H9 (cell line): ENCODE measurements around the gene MRPL34. TPM values are rescaled to one million over a fixed set of nuclear protein-coding genes. Genes with fewer than 3 reads are reported as not detected.

ENCODE experiments used
- DNase-seq: peaks from one replicate; pipeline ENCODE4 v3.0.0-alpha.2; 2017
- H2AFZ ChIP-seq: one replicate; pipeline ENCODE4 v1.6.1; 2013; ENCODE audit warnings: mild to moderate bottlenecking, low read length, control low read depth, moderate library complexity
- H2AK5ac ChIP-seq: 2 replicates; pipeline ENCODE4 v1.6.1; 2013; ENCODE audit warnings: low read length, control low read depth, mixed read lengths; ENCODE audit not compliant: insufficient read length
- H2BK120ac ChIP-seq: one replicate; pipeline ENCODE4 v1.6.1; 2013; ENCODE audit warnings: low read depth, mild to moderate bottlenecking, low read length, control low read depth, inconsistent platforms; ENCODE audit not compliant: poor library complexity, severe bottlenecking
- H2BK12ac ChIP-seq: 2 replicates; pipeline ENCODE4 v1.6.1; 2013; ENCODE audit warnings: low read length, control low read depth, mixed read lengths, low read depth; ENCODE audit not compliant: insufficient read length
- H2BK15ac ChIP-seq: 2 replicates; pipeline ENCODE4 v1.6.1; 2013; ENCODE audit warnings: low read depth, low read length, control low read depth
- H2BK20ac ChIP-seq: one replicate; pipeline ENCODE4 v1.6.1; 2013; ENCODE audit warnings: low read depth, mild to moderate bottlenecking, low read length, control low read depth, inconsistent platforms; ENCODE audit not compliant: poor library complexity, severe bottlenecking
- H2BK5ac ChIP-seq: 2 replicates; pipeline ENCODE4 v1.6.1; 2013; ENCODE audit warnings: low read length, control low read depth, mixed read lengths; ENCODE audit not compliant: insufficient read length
- H3K14ac ChIP-seq: 2 replicates; pipeline ENCODE4 v1.6.1; 2013; ENCODE audit warnings: low read length, control low read depth; ENCODE audit not compliant: insufficient read depth
- H3K18ac ChIP-seq: 2 replicates; pipeline ENCODE4 v1.6.1; 2013; ENCODE audit warnings: low read depth, mild to moderate bottlenecking, mixed read lengths, low read length, control low read depth; ENCODE audit not compliant: insufficient read length
- H3K23ac ChIP-seq: 2 replicates; pipeline ENCODE4 v1.6.1; 2013; ENCODE audit warnings: low read length, control low read depth, mixed read lengths, low read depth; ENCODE audit not compliant: insufficient read length
- H3K23me2 ChIP-seq: 2 replicates; pipeline ENCODE4 v1.6.1; 2013; ENCODE audit warnings: low read depth, mild to moderate bottlenecking, mixed read lengths, low read length, control low read depth; ENCODE audit not compliant: insufficient read length, poor library complexity, severe bottlenecking
- H3K27ac ChIP-seq: 2 replicates; pipeline ENCODE4 v1.5.1; 2013; ENCODE audit warnings: low read length, control low read depth, mixed read lengths, low read depth; ENCODE audit not compliant: insufficient read length
- H3K27me3 ChIP-seq: 2 replicates; pipeline ENCODE4 v1.6.1; 2013; ENCODE audit warnings: low read length, control low read depth, inconsistent platforms; ENCODE audit not compliant: insufficient read depth
- H3K4ac ChIP-seq: 2 replicates; pipeline ENCODE4 v1.6.1; 2013; ENCODE audit warnings: low read depth, mild to moderate bottlenecking, control low read depth, inconsistent platforms, low read length, moderate library complexity
- H3K4me1 ChIP-seq: 2 replicates; pipeline ENCODE4 v1.6.1; 2013; ENCODE audit warnings: low read length, control low read depth, inconsistent platforms; ENCODE audit not compliant: insufficient read depth
- H3K4me2 ChIP-seq: 2 replicates; pipeline ENCODE4 v1.6.1; 2013; ENCODE audit warnings: low read length, control low read depth, mixed read lengths; ENCODE audit not compliant: insufficient read length, insufficient read depth
- H3K56ac ChIP-seq: 2 replicates; pipeline ENCODE4 v1.6.1; 2013; ENCODE audit warnings: low read depth, mild to moderate bottlenecking, mixed read lengths, low read length, control low read depth; ENCODE audit not compliant: insufficient read length
- H3K79me1 ChIP-seq: 2 replicates; pipeline ENCODE4 v1.6.1; 2013; ENCODE audit warnings: low read depth, mild to moderate bottlenecking, moderate library complexity, low read length, control low read depth, inconsistent platforms; ENCODE audit not compliant: insufficient read depth, poor library complexity, severe bottlenecking
- H3K79me2 ChIP-seq: 2 replicates; pipeline ENCODE4 v1.6.1; 2013; ENCODE audit warnings: low read length, control low read depth, inconsistent platforms; ENCODE audit not compliant: insufficient read depth
- H3K9ac ChIP-seq: 2 replicates; pipeline ENCODE4 v1.6.1; 2013; ENCODE audit warnings: low read length, control low read depth, mixed read lengths; ENCODE audit not compliant: insufficient read length; ENCODE audit errors: extremely low read depth
- H3K9me3 ChIP-seq: one replicate; pipeline ENCODE4 v1.6.1; 2013; ENCODE audit warnings: low read depth, low read length, inconsistent platforms; ENCODE audit not compliant: control insufficient read depth
- H3T11ph ChIP-seq: one replicate; pipeline ENCODE4 v1.6.1; 2013; ENCODE audit warnings: mild to moderate bottlenecking, low read length, control low read depth, inconsistent platforms
- H4K20me1 ChIP-seq: one replicate; pipeline ENCODE4 v1.6.1; 2013; ENCODE audit not compliant: control insufficient read depth, insufficient read length, insufficient read depth
- H4K5ac ChIP-seq: 2 replicates; pipeline ENCODE4 v1.6.1; 2013; ENCODE audit warnings: low read depth, mild to moderate bottlenecking, mixed read lengths, low read length, control low read depth; ENCODE audit not compliant: insufficient read length
- H4K8ac ChIP-seq: replicated peaks from 2 replicates; pipeline ENCODE4 v1.6.1; 2013; ENCODE audit warnings: low read length, control low read depth, mixed read lengths, low read depth; ENCODE audit not compliant: insufficient read length
- H4K91ac ChIP-seq: 2 replicates; pipeline ENCODE4 v1.6.1; 2013; ENCODE audit warnings: low read depth, mild to moderate bottlenecking, moderate library complexity, mixed read lengths, low read length, control low read depth; ENCODE audit not compliant: insufficient read length
- H3K27ac Mint-ChIP-seq, 3 experiments: 2 replicates in 2 of 3; 3 replicates in 1 of 3; pipeline ENCODE4 v1.8.0; 2020 to 2021; ENCODE audit warnings: mixed read lengths in 3 of 3, mild to moderate bottlenecking in 1 of 3, moderate library complexity in 1 of 3
- H3K27me3 Mint-ChIP-seq: 2 replicates; pipeline ENCODE4 v1.8.0; 2021; ENCODE audit warnings: low read depth, mild to moderate bottlenecking, moderate library complexity, mixed read lengths
- H3K36me3 Mint-ChIP-seq, 3 experiments: 2 replicates in 2 of 3; 3 replicates in 1 of 3; pipeline ENCODE4 v1.8.0; 2020 to 2021; ENCODE audit warnings: low read depth in 3 of 3, mixed read lengths in 3 of 3; ENCODE audit not compliant: insufficient read depth in 1 of 3
- H3K4me1 Mint-ChIP-seq, 2 experiments: 2 replicates each; pipeline ENCODE4 v1.8.0; 2020; ENCODE audit warnings: mixed read lengths in 2 of 2
- H3K4me3 Mint-ChIP-seq, 2 experiments: 2 replicates in 1 of 2; 3 replicates in 1 of 2; pipeline ENCODE4 v1.8.0; 2020 to 2021; ENCODE audit warnings: mild to moderate bottlenecking in 2 of 2, mixed read lengths in 2 of 2, moderate library complexity in 1 of 2
- H3K9me3 Mint-ChIP-seq, 2 experiments: 2 replicates in 1 of 2; 3 replicates in 1 of 2; pipeline ENCODE4 v1.8.0; 2020; ENCODE audit warnings: mild to moderate bottlenecking in 2 of 2, mixed read lengths in 2 of 2, moderate library complexity in 1 of 2
- WGBS: extraction: QIAGEN DNeasy Blood & Tissue Kit; methylation state at CpG from one replicate; pipeline ENCODE4 v1.1.7; 2013; ENCODE audit warnings: missing lambda C conversion rate, low lambda C conversion rate, mixed read lengths; ENCODE audit not compliant: insufficient read length; ENCODE audit errors: extremely low coverage; 5-methylcytosine and 5-hydroxymethylcytosine counted together
- total RNA-seq: library from RNA; stranded (reverse); gene quantifications from 2 replicates; pipeline ENCODE4 v1.2.1, GENCODE V29; 2021
- TF ChIP-seq, protein P1 (sequence below): fragments of 200-600 bp; sonication (generic); conservative IDR thresholded peaks from 3 replicates; pipeline ENCODE4 v1.8.0; 2021; ENCODE audit warnings: antibody characterized with exemption, mild to moderate bottlenecking

Gene MRPL34
- total RNA-seq, 1 experiment from 2014 or later, result 84.6 TPM

DNA sequence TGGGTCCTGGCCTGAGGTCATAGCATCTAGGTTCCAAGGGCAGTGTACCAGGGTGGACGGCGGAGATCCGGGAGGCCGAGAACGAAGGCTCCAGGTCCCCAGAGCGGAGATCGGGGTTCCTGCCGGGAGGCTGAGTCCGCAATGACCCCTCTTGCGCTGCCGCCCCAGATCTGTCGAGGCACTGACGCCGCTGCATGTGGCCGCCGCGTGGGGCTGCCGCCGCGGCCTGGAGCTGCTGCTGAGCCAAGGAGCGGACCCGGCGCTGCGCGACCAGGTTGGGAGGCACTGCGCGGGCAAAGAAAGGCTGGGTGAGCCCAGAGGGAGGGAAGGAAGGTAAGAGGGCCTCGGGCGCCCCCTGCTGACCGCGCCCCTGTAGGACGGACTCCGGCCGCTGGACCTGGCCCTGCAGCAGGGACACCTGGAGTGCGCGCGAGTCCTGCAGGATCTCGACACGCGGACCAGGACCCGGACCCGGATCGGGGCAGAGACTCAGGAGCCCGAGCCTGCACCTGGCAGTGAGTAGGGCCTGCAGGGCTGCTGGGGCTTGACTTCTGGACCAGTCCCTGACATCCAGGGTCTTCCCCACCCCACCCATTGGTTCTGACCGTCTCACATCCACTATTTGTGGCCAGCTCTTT, 23.1 kb upstream of the MRPL34 start:
- peak overlapping the region; percentile 52 for H3K18ac ChIP-seq
- H3K9ac ChIP-seq, result no peak overlapping the region
- no peaks in the 10 kb centered on the region for H3K79me1 ChIP-seq
- H2BK12ac ChIP-seq, result no peak overlapping the region
- Mint-ChIP-seq H3K9me3 (no peaks in the 10 kb centered on the region; a peak in 1 of 5 replicates), H3K27me3 (peaks cover 7% of the 10 kb centered on the region), H3K36me3 (peaks cover 27 to 32% (median 27%) of the 10 kb centered on the region in 3 experiments), H3K4me1 (peaks cover 4 to 5% of the 10 kb centered on the region in 2 experiments; a peak in 2 of 4 replicates), H3K27ac (0 out of 7 replicates have a peak overlapping the region, but pooled peaks of 1 of the 3 experiments have one; percentile 82), H3K4me3 (peak overlapping the region; percentile 75 to 90)
- H3K4me2 ChIP-seq, result peak overlapping the region; percentile 50
- H3K79me2 ChIP-seq, result no peaks in the 10 kb centered on the region
- H3K14ac ChIP-seq, result peak overlapping the region; percentile 75
- peaks cover 4% of the 10 kb centered on the region for H4K20me1 ChIP-seq
- H3K56ac ChIP-seq, result no peak overlapping the region
- no peak overlapping the region for H3K4ac ChIP-seq
- no peak overlapping the region for H3K23ac ChIP-seq
- no peak overlapping the region for H3K27ac ChIP-seq
- H2BK15ac ChIP-seq, result no peak overlapping the region
- no peak overlapping the region for H3T11ph ChIP-seq
- H3K4me1 ChIP-seq, result no peaks in the 10 kb centered on the region
- H4K91ac ChIP-seq, result no peak overlapping the region
- no peak overlapping the region for H2BK20ac ChIP-seq
- no peak overlapping the region for H2AK5ac ChIP-seq
- no peak overlapping the region for H2BK120ac ChIP-seq
- no peak overlapping the region for H4K5ac ChIP-seq
- H3K9me3 ChIP-seq, result no peaks in the 10 kb centered on the region
- no peaks in the 10 kb centered on the region; the same call in 1 of the 2 replicates for H3K27me3 ChIP-seq
- DNase-seq, result peak; percentile 92
- no peak overlapping the region for H2BK5ac ChIP-seq
- no CpG with 5 or more reads among the region's 45 CpGs for WGBS
- H4K8ac ChIP-seq, result no peak overlapping the region
- no peak overlapping the region for H2AFZ ChIP-seq
- TF ChIP-seq, protein P1, sequence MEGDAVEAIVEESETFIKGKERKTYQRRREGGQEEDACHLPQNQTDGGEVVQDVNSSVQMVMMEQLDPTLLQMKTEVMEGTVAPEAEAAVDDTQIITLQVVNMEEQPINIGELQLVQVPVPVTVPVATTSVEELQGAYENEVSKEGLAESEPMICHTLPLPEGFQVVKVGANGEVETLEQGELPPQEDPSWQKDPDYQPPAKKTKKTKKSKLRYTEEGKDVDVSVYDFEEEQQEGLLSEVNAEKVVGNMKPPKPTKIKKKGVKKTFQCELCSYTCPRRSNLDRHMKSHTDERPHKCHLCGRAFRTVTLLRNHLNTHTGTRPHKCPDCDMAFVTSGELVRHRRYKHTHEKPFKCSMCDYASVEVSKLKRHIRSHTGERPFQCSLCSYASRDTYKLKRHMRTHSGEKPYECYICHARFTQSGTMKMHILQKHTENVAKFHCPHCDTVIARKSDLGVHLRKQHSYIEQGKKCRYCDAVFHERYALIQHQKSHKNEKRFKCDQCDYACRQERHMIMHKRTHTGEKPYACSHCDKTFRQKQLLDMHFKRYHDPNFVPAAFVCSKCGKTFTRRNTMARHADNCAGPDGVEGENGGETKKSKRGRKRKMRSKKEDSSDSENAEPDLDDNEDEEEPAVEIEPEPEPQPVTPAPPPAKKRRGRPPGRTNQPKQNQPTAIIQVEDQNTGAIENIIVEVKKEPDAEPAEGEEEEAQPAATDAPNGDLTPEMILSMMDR, result peak; percentile 97
- H3K23me2 ChIP-seq, result peaks cover 5% of the 10 kb centered on the region
